Measurements from ENCODE around the gene EPHA6. TPM values are rescaled to one million over a fixed set of nuclear protein-coding genes. Genes with fewer than 3 reads are reported as not detected.

Gene EPHA6
- total RNA-seq, 2 donors from 2014 or later: 0.22 to 3.0 TPM

- intact Hi-C loops (cut with DNase I): no loop called here
- H3K9ac ChIP-seq (ENCODE audit: low read depth in 2 of 2, low read length in 2 of 2): no peak overlapping the region
- TF ChIP-seq CTCF (IDR thresholded peaks at IDR 0.05): no peak
- H3K36me3 ChIP-seq: no peaks in the 10 kb centered on the region
- DNase-seq: no peak
- no peaks in the 10 kb centered on the region for H3K27me3 ChIP-seq
- H3K27ac ChIP-seq: no peak overlapping the region
- no peaks in the 10 kb centered on the region for H3K4me1 ChIP-seq
- H3K4me3 ChIP-seq: no peak overlapping the region
- no peaks in the 10 kb centered on the region for H3K9me3 ChIP-seq
Measured at GRCh38 chr3:97066531-97066930, 252.1 kb downstream of the EPHA6 start.

DNA sequence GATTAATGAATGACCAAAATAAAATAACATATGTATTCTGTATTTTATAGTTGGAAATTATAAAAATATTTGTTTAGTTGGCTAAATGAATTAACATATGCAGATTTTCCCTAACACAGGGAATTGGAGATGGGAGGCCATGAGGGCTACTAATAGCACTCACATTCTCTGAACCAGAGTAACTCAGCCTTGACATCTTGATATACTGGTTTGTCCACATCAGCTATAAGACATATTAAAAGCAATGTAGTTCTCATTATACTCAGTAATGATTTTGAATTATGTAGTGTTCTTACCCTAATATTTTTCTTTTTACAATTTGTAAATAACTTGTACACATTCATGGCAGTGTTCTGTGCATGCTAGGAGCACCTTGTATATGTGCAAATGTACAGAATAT lies 255.9 kb downstream of the EPHA6 start:
- no peak for TF ChIP-seq CTCF (IDR thresholded peaks at IDR 0.05)
- Histone ChIP-seq H3K9ac (ENCODE audit: low read depth in 2 of 2, low read length in 2 of 2) (no peak overlapping the region), H3K27ac (no peak overlapping the region), H3K27me3 (no peaks in the 10 kb centered on the region), H3K4me3 (no peak overlapping the region), H3K36me3 (no peaks in the 10 kb centered on the region), H3K4me1 (no peaks in the 10 kb centered on the region), H3K9me3 (no peaks in the 10 kb centered on the region)
- intact Hi-C loops (cut with DNase I): no loop called here
- DNase-seq: no peak

DNA sequence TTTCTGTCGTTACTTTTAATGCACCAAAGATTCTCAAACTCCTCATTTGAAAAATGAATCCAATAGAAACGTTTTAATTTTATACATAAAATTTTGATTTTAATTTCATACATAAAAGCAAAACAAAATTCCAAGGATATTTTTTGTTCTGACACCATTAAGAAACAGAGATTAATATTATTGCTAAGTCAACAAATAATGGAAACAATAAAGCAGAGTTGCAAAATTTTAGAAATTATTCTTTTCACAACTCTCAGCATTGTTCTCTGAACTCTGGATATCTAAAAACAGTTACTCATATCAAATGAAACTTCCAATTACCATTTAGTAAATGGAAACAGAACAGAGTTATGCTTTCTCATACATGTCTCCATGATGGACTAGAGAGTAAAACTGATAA lies 260.2 kb downstream of the EPHA6 start:
- Histone ChIP-seq H3K4me3 (no peak overlapping the region), H3K27ac (no peak overlapping the region), H3K9ac (ENCODE audit: low read depth in 2 of 2, low read length in 2 of 2) (no peak overlapping the region), H3K9me3 (no peaks in the 10 kb centered on the region), H3K27me3 (no peaks in the 10 kb centered on the region), H3K4me1 (no peaks in the 10 kb centered on the region), H3K36me3 (no peaks in the 10 kb centered on the region)
- intact Hi-C loops (cut with DNase I): no loop called here
- no peak for DNase-seq
- no peak for TF ChIP-seq CTCF (IDR thresholded peaks at IDR 0.05)

GRCh38 chr3:97076673-97077072 lies 262.3 kb downstream of the EPHA6 start:
- Histone ChIP-seq H3K27me3 (no peaks in the 10 kb centered on the region), H3K9me3 (no peaks in the 10 kb centered on the region), H3K9ac (ENCODE audit: low read depth in 2 of 2, low read length in 2 of 2) (no peak overlapping the region), H3K4me1 (no peaks in the 10 kb centered on the region), H3K36me3 (no peaks in the 10 kb centered on the region), H3K4me3 (no peak overlapping the region), H3K27ac (no peak overlapping the region)
- TF ChIP-seq CTCF (IDR thresholded peaks at IDR 0.05): no peak
- intact Hi-C loops (cut with DNase I): no loop called here
- DNase-seq: no peak

GRCh38 chr3:97089621-97090020 lies 275.2 kb downstream of the EPHA6 start:
- H3K4me3 ChIP-seq: no peak overlapping the region
- no peak for DNase-seq
- H3K27ac ChIP-seq: no peak overlapping the region
- H3K36me3 ChIP-seq: no peaks in the 10 kb centered on the region
- TF ChIP-seq CTCF (IDR thresholded peaks at IDR 0.05): no peak
- H3K9me3 ChIP-seq: no peaks in the 10 kb centered on the region
- intact Hi-C loops (cut with DNase I): no loop called here
- H3K4me1 ChIP-seq: no peaks in the 10 kb centered on the region
- no peaks in the 10 kb centered on the region for H3K27me3 ChIP-seq
- H3K9ac ChIP-seq (ENCODE audit: low read depth in 2 of 2, low read length in 2 of 2): no peak overlapping the region

DNA sequence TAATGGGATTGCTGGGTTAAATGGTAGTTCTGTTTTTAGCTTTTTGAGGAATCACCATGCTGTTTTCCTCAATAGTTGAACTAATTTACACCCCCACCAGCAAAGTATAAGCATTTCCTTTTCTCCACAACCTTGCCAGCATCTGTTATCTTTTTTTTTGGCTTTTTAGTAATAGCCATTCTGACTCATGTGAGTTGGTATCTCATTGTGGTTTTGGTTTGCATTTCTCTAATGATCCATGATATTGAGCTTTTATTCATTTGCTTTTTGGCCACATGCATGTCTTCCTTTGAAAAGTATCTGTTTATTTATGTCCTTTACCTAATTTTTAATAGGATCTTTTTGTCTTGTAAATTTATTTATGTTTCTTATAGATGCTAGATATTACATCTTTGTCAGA lies 288.2 kb downstream of the EPHA6 start:
- Histone ChIP-seq H3K27me3 (no peaks in the 10 kb centered on the region), H3K36me3 (no peaks in the 10 kb centered on the region), H3K4me1 (no peaks in the 10 kb centered on the region), H3K9me3 (no peaks in the 10 kb centered on the region), H3K27ac (no peak overlapping the region), H3K4me3 (no peak overlapping the region), H3K9ac (ENCODE audit: low read depth in 2 of 2, low read length in 2 of 2) (no peak overlapping the region)
- no peak for TF ChIP-seq CTCF (IDR thresholded peaks at IDR 0.05)
- no peak for DNase-seq
- intact Hi-C loops (cut with DNase I): no loop called here

All from colonic mucosa (tissue), 4 donors.